GM19193 (cell line): Measurements from ENCODE around the gene TBL3.

ENCODE experiments used
- POLR2A ChIP-seq: IDR thresholded peaks from 4 replicates; pipeline ENCODE4 v1.6.1; 2011; ENCODE audit not compliant: insufficient read depth, insufficient read length; ENCODE audit errors: extremely low read depth

Gene TBL3

DNA sequence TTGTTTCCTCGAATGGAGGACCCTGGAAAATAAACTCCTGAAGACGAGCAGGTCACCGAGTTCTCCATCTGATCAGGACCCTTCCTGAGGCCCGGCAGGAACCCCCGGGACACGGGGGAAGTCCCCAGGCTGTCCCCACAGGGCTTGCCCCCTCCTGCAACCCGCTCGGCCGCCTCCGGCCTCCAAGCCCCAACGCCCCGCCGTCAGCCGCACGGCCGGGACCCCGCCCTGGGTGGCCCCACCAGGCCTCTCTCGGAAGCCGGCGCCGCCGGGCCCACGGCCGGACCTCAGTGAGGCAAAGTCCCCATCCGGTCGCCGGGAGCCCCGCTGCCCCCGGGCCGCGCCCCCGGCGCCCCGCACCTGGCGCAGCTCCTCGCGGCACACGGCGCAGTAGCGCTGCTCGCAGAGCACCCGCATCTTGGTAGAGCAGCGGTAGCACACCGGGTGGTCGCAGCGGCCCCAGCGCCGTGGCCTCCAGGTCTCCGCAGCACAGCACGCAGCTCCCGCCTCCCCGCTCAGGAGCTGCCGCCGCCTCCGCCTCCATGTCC, 37.4 kb downstream of the TBL3 start:
- no peak for TF ChIP-seq POLR2A

- TF ChIP-seq POLR2A: peak; percentile 97
Observed at GRCh38 chr16:2009791-2010510, 38.1 kb downstream of the TBL3 start, which contains the start of gene ZNF598. Gene ZNF598 (minus strand): TSS chr16:2009821.

DNA sequence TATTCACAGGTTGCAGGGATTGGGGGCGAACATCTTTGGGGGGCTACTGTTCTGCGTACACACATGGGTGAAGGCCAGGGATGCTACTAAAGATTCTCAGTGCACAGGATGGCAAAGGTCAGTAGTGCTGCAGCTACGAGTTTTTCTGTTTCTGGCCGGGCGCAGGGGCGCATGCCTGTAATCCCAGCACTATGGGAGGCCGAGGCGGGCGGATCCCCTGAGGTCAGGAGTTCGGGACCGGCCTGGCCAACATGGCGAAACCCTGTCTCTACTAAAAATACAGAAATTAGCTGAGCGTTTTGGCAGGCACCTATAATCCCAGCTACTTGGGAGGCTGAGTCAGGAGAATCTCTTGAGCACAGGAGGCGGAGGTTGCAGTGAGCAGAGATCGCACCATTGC, 41.7 kb downstream of the TBL3 start:
- TF ChIP-seq POLR2A: no peak

DNA sequence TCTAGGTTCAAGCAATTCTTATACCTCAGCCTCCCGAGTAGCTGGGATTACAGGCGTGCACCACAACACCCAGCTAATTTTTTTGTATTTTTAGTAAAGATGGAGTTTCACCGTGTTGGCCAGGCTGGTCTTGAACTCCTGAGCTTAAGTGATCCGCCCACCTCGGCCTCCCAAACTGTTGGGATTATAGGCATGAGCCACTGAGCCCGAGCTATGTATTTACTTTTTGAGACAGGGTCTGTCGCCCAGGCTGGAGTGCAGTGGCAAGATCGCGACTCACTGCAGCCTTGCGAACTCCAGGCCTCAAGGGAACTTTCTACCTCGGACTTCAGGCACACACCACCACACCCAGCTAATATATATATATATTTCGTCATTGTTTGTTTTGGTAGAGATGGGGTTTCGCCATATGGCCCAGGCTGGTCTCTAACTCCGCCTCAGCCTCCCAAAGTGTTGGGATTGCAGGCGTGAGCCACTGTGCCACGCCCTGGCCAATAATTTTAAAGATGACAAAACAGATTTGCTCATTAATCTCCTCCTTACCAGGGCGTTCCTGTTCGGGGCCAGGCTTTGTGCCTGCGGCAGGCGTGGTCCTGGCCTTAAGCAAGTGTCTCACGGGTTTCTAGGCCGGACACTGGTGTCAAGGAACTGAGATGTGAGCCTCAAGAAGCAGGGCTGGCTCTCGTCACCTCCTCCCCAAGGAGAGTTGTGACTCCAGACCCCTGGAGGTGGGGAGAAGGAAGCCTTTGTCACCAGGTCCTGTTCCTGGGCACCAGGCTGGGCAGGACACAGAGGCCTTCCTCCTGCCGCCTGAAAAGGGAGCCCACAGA, 43.5 kb downstream of the TBL3 start:
- no peak for TF ChIP-seq POLR2A

GRCh38 chr16:2015947-2016208, 44.0 kb downstream of the TBL3 start:
- no peak for TF ChIP-seq POLR2A

DNA sequence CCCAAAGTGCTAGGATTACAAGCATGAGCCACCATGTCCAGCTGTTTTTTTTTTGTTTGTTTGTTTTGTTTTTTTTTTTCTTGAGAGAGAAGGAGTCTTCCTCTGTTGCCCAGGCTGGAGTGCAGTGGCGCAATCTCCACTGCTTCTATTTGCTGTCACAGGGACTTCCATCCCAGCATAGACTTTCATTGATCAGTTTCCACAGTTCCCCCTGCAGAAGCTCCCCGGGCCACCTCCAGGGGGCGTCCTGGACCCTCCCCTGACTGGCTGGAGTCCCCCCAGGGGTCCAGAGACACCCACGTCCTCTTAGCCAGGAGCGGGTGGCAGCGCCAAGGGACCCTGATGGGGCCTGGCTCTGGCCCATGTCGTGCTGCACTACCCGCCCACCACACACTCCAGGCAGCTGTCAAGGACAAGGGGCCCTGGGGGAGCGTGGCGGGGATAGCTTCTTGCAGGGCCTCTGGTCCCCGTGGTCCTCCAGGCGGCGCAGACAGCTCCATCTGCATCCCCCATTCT, 44.6 kb downstream of the TBL3 start:
- TF ChIP-seq POLR2A: no peak

DNA sequence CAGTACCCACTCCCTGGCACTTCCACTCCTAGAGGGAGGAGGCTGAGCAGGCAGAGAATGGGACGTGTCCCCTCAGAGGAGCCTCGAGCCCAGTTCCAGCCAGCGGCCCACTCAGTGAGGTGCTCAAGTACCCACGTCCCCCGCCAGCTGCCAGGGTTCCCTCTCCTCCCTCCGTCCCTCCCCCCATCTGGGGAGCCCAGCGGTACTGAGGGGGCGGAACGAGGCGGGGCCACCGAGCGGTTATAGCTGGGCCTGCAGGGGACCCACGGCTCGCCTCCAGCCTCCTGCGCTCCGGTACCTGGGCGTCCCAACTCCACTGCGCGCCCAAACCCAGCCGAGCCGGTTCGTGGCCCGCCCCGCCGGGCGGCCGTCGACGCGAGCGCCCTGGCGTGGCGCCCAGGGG, 47.7 kb downstream of the TBL3 start, which contains the start of gene NPW:
TSS of gene NPW (plus strand) at position 268 of the 403 bp plus-strand sequence.
- no peak for TF ChIP-seq POLR2A

DNA sequence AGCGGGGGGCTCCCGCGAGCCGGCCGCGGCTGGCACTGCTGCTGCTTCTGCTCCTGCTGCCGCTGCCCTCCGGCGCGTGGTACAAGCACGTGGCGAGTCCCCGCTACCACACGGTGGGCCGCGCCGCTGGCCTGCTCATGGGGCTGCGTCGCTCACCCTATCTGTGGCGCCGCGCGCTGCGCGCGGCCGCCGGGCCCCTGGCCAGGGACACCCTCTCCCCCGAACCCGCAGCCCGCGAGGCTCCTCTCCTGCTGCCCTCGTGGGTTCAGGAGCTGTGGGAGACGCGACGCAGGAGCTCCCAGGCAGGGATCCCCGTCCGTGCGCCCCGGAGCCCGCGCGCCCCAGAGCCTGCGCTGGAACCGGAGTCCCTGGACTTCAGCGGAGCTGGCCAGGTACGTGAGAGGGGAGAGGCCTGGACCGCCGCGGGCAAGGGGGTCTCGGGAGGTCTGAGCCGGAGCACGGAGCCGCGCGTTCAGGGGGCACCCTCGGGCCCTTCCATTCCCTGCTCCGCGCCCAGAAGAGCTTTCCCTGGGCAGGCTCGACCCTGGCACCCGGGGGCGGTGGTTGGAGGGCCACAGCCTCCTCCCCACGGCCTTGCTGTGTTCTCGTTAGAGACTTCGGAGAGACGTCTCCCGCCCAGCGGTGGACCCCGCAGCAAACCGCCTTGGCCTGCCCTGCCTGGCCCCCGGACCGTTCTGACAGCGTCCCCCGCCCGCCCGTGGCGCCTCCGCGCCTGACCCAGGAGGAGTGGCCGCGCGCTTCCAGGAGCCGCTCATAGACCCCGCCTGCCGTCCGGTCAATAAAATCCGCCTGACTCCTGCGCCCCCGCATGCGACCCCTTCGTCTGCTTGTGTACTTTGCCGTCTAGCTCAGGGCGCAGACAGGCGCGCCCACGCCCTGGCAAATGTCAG, 48.3 kb downstream of the TBL3 start:
- TF ChIP-seq POLR2A: no peak

- TF ChIP-seq POLR2A: no peak
Observed at GRCh38 chr16:2022723-2023091, 50.9 kb downstream of the TBL3 start.

DNA sequence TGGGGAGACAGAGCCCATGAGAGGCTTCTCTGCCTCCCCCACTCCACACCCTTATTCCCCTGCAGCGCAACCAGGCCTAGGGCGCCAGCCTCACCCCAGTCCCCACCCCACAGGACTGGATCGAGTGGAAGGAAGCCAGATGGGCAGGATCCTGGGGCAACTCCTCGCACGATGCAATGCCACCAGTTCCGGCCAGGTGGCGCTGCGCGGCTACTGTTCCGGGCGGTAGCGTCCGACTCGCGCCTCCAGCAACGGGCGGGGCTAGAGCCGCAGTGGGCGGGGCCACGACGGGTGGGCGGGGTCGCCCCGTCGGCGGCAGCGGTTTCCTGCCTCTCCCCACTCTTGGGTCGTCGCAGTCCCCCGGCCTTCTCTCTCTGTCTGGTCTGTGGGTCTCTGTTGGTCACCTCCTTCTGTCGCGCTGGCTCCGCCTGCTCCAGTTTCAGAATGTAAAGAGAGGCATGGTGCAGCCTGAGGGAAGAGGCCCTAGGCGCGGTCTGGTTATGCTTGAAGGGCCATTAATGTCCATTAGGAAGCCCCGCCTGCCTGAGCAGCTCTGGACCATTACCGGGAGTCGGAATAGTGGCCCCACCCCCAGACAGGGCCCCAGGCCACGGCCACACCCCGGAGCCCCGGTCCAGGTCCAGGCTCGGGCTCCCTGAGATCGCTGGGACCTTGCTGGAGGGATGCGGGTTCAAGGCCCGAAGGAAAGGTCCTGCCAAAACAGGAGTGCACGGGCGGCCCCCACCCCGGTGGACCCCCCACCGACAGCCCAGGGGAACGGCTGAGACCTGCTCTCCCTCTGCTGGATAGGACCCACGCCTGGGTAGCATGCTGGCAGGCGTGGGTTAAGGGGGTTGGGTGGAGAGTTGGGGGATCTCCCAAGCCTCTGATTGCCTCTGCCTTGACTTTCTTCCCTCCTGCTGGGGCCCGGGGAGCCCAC, 51.5 kb downstream of the TBL3 start:
- TF ChIP-seq POLR2A: no peak

DNA sequence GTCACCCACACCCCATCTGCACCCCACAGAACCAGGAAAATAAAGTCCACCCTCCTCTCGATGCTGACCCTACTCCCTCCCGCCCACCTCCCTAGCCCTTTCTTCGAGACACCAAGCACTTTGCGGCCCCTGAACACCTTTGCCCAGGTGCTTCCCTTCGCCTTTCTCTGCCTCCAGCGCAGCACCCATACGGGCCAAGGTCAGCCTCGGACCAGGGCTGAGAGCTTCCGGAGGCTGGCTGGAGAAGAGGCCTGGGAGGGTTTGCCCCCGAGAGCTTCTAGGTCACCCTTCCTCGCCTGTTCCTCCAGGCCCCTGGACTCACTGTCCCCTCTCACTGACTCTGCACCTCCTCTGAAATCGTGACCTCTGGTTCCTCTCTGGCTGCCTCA, 52.2 kb downstream of the TBL3 start:
- no peak for TF ChIP-seq POLR2A

DNA sequence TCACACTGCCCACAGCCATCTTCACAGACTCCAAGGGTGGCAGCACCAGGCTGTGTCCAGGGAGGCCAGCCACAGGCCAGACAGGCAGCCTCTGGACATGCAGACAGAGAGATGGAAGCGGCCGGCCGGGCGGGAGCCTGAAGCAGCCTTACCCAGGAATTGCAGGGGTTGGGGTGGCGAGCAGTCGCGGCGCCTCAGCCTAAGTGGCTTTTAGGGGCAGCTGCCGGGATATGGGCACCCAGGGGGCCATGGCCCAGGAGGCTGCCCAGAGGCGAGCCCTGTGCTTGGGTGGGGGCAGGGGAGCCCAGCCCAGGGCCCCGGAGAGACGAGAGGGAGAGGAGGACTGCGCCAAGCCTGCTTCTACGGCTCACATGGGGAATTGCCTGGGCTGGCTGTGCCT, 53.4 kb downstream of the TBL3 start:
- no peak for TF ChIP-seq POLR2A

DNA sequence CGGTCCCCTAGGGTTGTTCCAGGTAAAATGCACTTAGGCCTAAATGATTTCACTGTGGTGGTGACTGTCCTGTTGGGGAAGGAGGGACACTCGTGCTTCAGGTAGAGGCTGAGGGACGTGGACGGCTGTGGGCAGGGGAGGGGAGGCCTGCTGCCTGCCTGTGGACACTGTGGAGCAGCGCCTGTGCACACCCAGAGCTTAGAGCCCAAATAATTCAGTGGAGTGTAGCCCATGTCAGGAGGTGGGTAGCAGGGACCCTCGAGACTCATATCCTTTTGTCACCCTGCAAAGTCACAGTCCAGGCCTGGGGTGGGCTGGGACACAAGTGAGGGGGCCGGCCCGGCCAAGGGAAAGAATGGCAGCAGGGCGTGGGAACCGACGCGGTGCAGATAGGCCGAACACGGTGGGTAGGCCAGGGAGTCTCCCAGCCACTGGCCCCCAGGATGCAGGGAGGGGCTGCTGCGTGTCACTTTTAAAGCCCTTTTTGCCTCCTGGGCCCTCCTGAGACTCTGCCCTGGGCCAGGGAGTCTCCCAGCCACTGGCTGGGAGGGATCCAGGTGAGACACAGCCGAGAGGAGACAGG, 54.1 kb downstream of the TBL3 start:
- no peak for TF ChIP-seq POLR2A

DNA sequence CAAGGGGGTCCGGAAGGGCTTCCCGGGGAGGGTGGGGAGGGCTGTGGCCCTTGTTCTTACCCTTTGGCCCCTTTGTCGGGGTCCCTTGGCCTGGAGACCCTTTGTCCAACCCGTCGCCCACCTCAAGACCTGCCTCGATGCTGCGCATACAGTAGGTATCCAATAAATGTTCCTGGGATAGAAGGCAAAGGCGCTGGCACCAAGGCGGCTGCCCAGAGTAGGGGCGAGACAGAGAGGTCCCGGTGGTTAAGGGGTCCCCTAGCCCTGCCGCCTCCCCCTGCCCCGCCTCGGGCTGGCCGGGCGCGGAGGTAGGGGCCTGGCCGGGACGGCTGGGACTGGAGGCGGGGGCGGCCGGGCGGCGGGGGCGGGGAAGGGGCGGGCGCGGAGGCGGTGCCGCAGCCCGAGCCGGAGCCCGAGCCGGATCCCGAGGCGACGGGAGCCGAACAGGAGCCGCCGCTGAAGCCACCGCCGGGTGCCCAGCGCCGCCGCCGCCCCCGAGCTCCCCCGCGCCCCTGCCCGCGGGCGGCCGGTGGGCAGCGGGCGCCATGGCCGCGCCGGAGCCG, 54.7 kb downstream of the TBL3 start, which contains the start of gene NHERF2:
TSS of gene NHERF2 (plus strand) at position 442 of the 563 bp plus-strand sequence. CDS start at position 546, 104 bp downstream.
- TF ChIP-seq POLR2A: no peak
